Measurements from ENCODE around the gene LRP2.

The LRP2 gene

GRCh38 chr2:169090133-169090820 is 272.1 kb downstream of the LRP2 start:
- DNase-seq (ENCODE audit: low spot score): no peak

GRCh38 chr2:169089182-169089581 is 273.2 kb downstream of the LRP2 start:
- DNase-seq (ENCODE audit: low spot score): no peak

GRCh38 chr2:169087757-169088379 is 274.5 kb downstream of the LRP2 start:
- no peak for DNase-seq (ENCODE audit: low spot score)

GRCh38 chr2:169086893-169087467 is 275.4 kb downstream of the LRP2 start:
- no peak for DNase-seq (ENCODE audit: low spot score)

GRCh38 chr2:169082995-169083394 is 279.3 kb downstream of the LRP2 start:
- no peak for DNase-seq (ENCODE audit: low spot score)

GRCh38 chr2:169081551-169081950 is 280.8 kb downstream of the LRP2 start:
- no peak for DNase-seq (ENCODE audit: low spot score)

GRCh38 chr2:169080250-169081069 is 281.9 kb downstream of the LRP2 start:
- no peak for DNase-seq (ENCODE audit: low spot score)

GRCh38 chr2:169077674-169078240 is 284.6 kb downstream of the LRP2 start:
- no peak for DNase-seq (ENCODE audit: low spot score)

All from AG08395 (cell line).